ENCODE data around the gene JARID2. TPM values are rescaled to one million over a fixed set of nuclear protein-coding genes. Genes with fewer than 3 reads are reported as not detected.
"Not testable (repeated sequence)": the region's sequence is repeated elsewhere in the genome, so short reads cannot be mapped to it uniquely, and the experiment has no call there.

Gene JARID2
- total RNA-seq, 4 donors from 2014 or later, result 20.0 to 29.4 (median 23.9) TPM

- no peak overlapping the region for H3K27ac ChIP-seq
- DNase-seq (ENCODE audit: low spot score in 2 of 2), result no peak
- no peaks in the 10 kb centered on the region for H3K36me3 ChIP-seq
- no peak overlapping the region for H3K4me3 ChIP-seq
- no peaks in the 10 kb centered on the region for H3K9me3 ChIP-seq
- TF ChIP-seq CTCF (IDR thresholded peaks at IDR 0.05) (no peak), EP300 (IDR thresholded peaks at IDR 0.05) (no peak), POLR2AphosphoS5 (IDR thresholded peaks at IDR 0.05) (no peak), POLR2A (IDR thresholded peaks at IDR 0.05) (no peak)
- H3K4me1 ChIP-seq, result peaks cover 21% of the 10 kb centered on the region
- no peaks in the 10 kb centered on the region for H3K27me3 ChIP-seq
- 84% methylated on average over 7 of the region's 7 CpGs for WGBS
These were observed 46.9 kb downstream of the JARID2 start for GRCh38 chr6:15292721-15293302.

GRCh38 chr6:15293674-15294073, 47.8 kb downstream of the JARID2 start:
- TF ChIP-seq EP300 (IDR thresholded peaks at IDR 0.05), result no peak
- no peak for TF ChIP-seq POLR2A (IDR thresholded peaks at IDR 0.05)
- no peak for TF ChIP-seq CTCF (IDR thresholded peaks at IDR 0.05)
- TF ChIP-seq POLR2AphosphoS5 (IDR thresholded peaks at IDR 0.05), result no peak
- H3K36me3 ChIP-seq, result no peaks in the 10 kb centered on the region
- no peak overlapping the region for H3K27ac ChIP-seq
- no peak overlapping the region for H3K4me3 ChIP-seq
- H3K9me3 ChIP-seq, result no peaks in the 10 kb centered on the region
- no peaks in the 10 kb centered on the region for H3K27me3 ChIP-seq
- WGBS, result 89% methylated on average over 2 of the region's 2 CpGs
- DNase-seq (ENCODE audit: low spot score in 2 of 2), result no peak
- H3K4me1 ChIP-seq, result peaks cover 27% of the 10 kb centered on the region

GRCh38 chr6:15294504-15294903, 48.6 kb downstream of the JARID2 start:
- Histone ChIP-seq H3K27ac (no peak overlapping the region), H3K4me1 (peaks cover 29% of the 10 kb centered on the region)
- 95% methylated on average over 5 of the region's 5 CpGs for WGBS

GRCh38 chr6:15296249-15296648, 50.4 kb downstream of the JARID2 start:
- WGBS, result 67% methylated on average over 5 of the region's 5 CpGs
- Histone ChIP-seq H3K9me3 (no peaks in the 10 kb centered on the region), H3K4me3 (no peak overlapping the region), H3K36me3 (no peaks in the 10 kb centered on the region), H3K27me3 (no peaks in the 10 kb centered on the region), H3K27ac (no peak overlapping the region), H3K4me1 (peaks cover 35% of the 10 kb centered on the region)
- DNase-seq (ENCODE audit: low spot score in 2 of 2), result no peak
- TF ChIP-seq CTCF (IDR thresholded peaks at IDR 0.05), result no peak
- TF ChIP-seq POLR2A (IDR thresholded peaks at IDR 0.05), result no peak
- no peak for TF ChIP-seq POLR2AphosphoS5 (IDR thresholded peaks at IDR 0.05)
- no peak for TF ChIP-seq EP300 (IDR thresholded peaks at IDR 0.05)

More at GRCh38 chr6:15294504-15294903, 48.6 kb downstream of the JARID2 start:
- no peak for DNase-seq (ENCODE audit: low spot score in 2 of 2)
- Histone ChIP-seq H3K36me3 (no peaks in the 10 kb centered on the region), H3K9me3 (no peaks in the 10 kb centered on the region), H3K4me3 (no peak overlapping the region), H3K27me3 (no peaks in the 10 kb centered on the region)
- no peak for TF ChIP-seq EP300 (IDR thresholded peaks at IDR 0.05)

- H3K27me3 ChIP-seq, result no peaks in the 10 kb centered on the region
- no peaks in the 10 kb centered on the region for H3K9me3 ChIP-seq
- DNase-seq (ENCODE audit: low spot score in 2 of 2), result no peak
- H3K4me1 ChIP-seq, result peaks cover 33% of the 10 kb centered on the region
- 83% methylated on average over 2 of the region's 2 CpGs for WGBS
- H3K36me3 ChIP-seq, result no peaks in the 10 kb centered on the region
- H3K4me3 ChIP-seq, result no peak overlapping the region
- no peak for TF ChIP-seq POLR2AphosphoS5 (IDR thresholded peaks at IDR 0.05)
- no peak overlapping the region for H3K27ac ChIP-seq
These were observed 50.9 kb downstream of the JARID2 start for GRCh38 chr6:15296735-15297134.

- peaks cover 33% of the 10 kb centered on the region for H3K4me1 ChIP-seq
- WGBS, result 95% methylated on average over 12 of the region's 12 CpGs
- not testable (repeated sequence) for H3K9me3 ChIP-seq; DNase-seq (ENCODE audit: low spot score in 2 of 2); H3K27me3 ChIP-seq; H3K4me3 ChIP-seq; H3K27ac ChIP-seq; H3K36me3 ChIP-seq
These were observed 51.3 kb downstream of the JARID2 start for GRCh38 chr6:15297167-15297566.

All from suprapubic skin (tissue), 4 donors.